ENCODE data around the gene C6orf132. TPM values are rescaled to one million over a fixed set of nuclear protein-coding genes. Genes with fewer than 3 reads are reported as not detected.

The C6orf132 gene
- total RNA-seq, 1 experiment from 2014 or later = 0.15 TPM

GRCh38 chr6:42138630-42139619 lies 3.5 kb downstream of the C6orf132 start:
- no peaks in the 10 kb centered on the region for H3K27me3 ChIP-seq (replicated peaks; ENCODE audit: insufficient read depth, low read depth, low read length, poor library complexity)
- TF ChIP-seq EZH2 (IDR thresholded peaks at IDR 0.05; ENCODE audit: borderline replicate concordance, low read depth, low read length, poor library complexity, severe bottlenecking) (no peak), CTCF (conservative IDR thresholded peaks at IDR 0.05; ENCODE audit: low read depth, low read length) (no peak)
- H3K9me3 ChIP-seq (ENCODE audit: low read depth, low read length, poor library complexity, severe bottlenecking) = no peaks in the 10 kb centered on the region
- ChIA-PET POLR2A (ENCODE audit: low non-redundant PET) (no interaction called here), CTCF (no interaction called here)
- BruUV-seq (replicated peaks) = no TSS peak
- peaks cover 29% of the 10 kb centered on the region for H3K4me1 ChIP-seq (ENCODE audit: insufficient read depth, low read length, poor library complexity, severe bottlenecking)
- DNase-seq (ENCODE audit: low spot score) = peak; percentile 44
- peak overlapping the region; percentile 49 for H3K27ac ChIP-seq (ENCODE audit: low read depth, low read length, poor library complexity, severe bottlenecking)
- no peak overlapping the region for H3K4me3 ChIP-seq (ENCODE audit: low read depth, low read length, poor library complexity, severe bottlenecking)
- no peaks in the 10 kb centered on the region for H3K36me3 ChIP-seq (ENCODE audit: insufficient read depth, low read length, poor library complexity, severe bottlenecking)
- intact Hi-C loops (cut with micrococcal nuclease; ENCODE audit: unreplicated experiment) = no loop called here

- Histone ChIP-seq H3K36me3 (ENCODE audit: insufficient read depth, low read length, poor library complexity, severe bottlenecking) (no peaks in the 10 kb centered on the region), H3K4me1 (ENCODE audit: insufficient read depth, low read length, poor library complexity, severe bottlenecking) (peaks cover 29% of the 10 kb centered on the region), H3K27me3 (replicated peaks; ENCODE audit: insufficient read depth, low read depth, low read length, poor library complexity) (no peaks in the 10 kb centered on the region), H3K9me3 (ENCODE audit: low read depth, low read length, poor library complexity, severe bottlenecking) (no peaks in the 10 kb centered on the region), H3K27ac (ENCODE audit: low read depth, low read length, poor library complexity, severe bottlenecking) (peak overlapping the region; percentile 49), H3K4me3 (ENCODE audit: low read depth, low read length, poor library complexity, severe bottlenecking) (no peak overlapping the region)
- no TSS peak for BruUV-seq (replicated peaks)
- POLR2A ChIA-PET (ENCODE audit: low non-redundant PET) = no interaction called here
- TF ChIP-seq CTCF (conservative IDR thresholded peaks at IDR 0.05; ENCODE audit: low read depth, low read length) (no peak), EZH2 (IDR thresholded peaks at IDR 0.05; ENCODE audit: borderline replicate concordance, low read depth, low read length, poor library complexity, severe bottlenecking) (no peak)
- intact Hi-C loops (cut with micrococcal nuclease; ENCODE audit: unreplicated experiment) = no loop called here
- CTCF ChIA-PET = no interaction called here
- DNase-seq (ENCODE audit: low spot score) = no peak
Observed at GRCh38 chr6:42138190-42138589, 4.2 kb downstream of the C6orf132 start.

GRCh38 chr6:42137194-42137753 lies 5.1 kb downstream of the C6orf132 start:
- no peak for DNase-seq (ENCODE audit: low spot score)
- Histone ChIP-seq H3K4me1 (ENCODE audit: insufficient read depth, low read length, poor library complexity, severe bottlenecking) (peaks cover 29% of the 10 kb centered on the region), H3K27ac (ENCODE audit: low read depth, low read length, poor library complexity, severe bottlenecking) (peak overlapping the region; percentile 41), H3K27me3 (replicated peaks; ENCODE audit: insufficient read depth, low read depth, low read length, poor library complexity) (no peaks in the 10 kb centered on the region), H3K4me3 (ENCODE audit: low read depth, low read length, poor library complexity, severe bottlenecking) (no peak overlapping the region), H3K36me3 (ENCODE audit: insufficient read depth, low read length, poor library complexity, severe bottlenecking) (no peaks in the 10 kb centered on the region), H3K9me3 (ENCODE audit: low read depth, low read length, poor library complexity, severe bottlenecking) (no peaks in the 10 kb centered on the region)
- CTCF ChIA-PET = no interaction called here
- POLR2A ChIA-PET (ENCODE audit: low non-redundant PET) = no interaction called here
- intact Hi-C loops (cut with micrococcal nuclease; ENCODE audit: unreplicated experiment) = no loop called here
- BruUV-seq (replicated peaks) = no TSS peak
- no peak for TF ChIP-seq CTCF (conservative IDR thresholded peaks at IDR 0.05; ENCODE audit: low read depth, low read length)
